ENCODE data around the gene ABCF1.
"Not testable (repeated sequence)": the region's sequence is repeated elsewhere in the genome, so short reads cannot be mapped to it uniquely, and the experiment has no call there.

The ABCF1 gene

GRCh38 chr6:30571075-30571761, at the start of gene ABCF1:
Gene ABCF1 (plus strand): TSS chr6:30571442. CDS start chr6:30571488, 46 bp downstream.
- DNase-seq (ENCODE audit: low read depth in 1 of 2, low spot score in 1 of 2), result peak; percentile 99 to 100

GRCh38 chr6:30521952-30522351, 49.3 kb upstream of the ABCF1 start:
- not testable (repeated sequence) for DNase-seq (ENCODE audit: low read depth in 1 of 2, low spot score in 1 of 2)

- DNase-seq (ENCODE audit: low read depth in 1 of 2, low spot score in 1 of 2), result not testable (repeated sequence)
These were observed 44.8 kb upstream of the ABCF1 start for GRCh38 chr6:30526444-30526843.

GRCh38 chr6:30529349-30529875, 41.8 kb upstream of the ABCF1 start:
- not testable (repeated sequence) for DNase-seq (ENCODE audit: low read depth in 1 of 2, low spot score in 1 of 2)

GRCh38 chr6:30530014-30530413, 41.2 kb upstream of the ABCF1 start:
- no peak for DNase-seq (ENCODE audit: low read depth in 1 of 2, low spot score in 1 of 2)

GRCh38 chr6:30533460-30534294, 37.6 kb upstream of the ABCF1 start:
- DNase-seq (ENCODE audit: low read depth in 1 of 2, low spot score in 1 of 2), result no peak

- DNase-seq (ENCODE audit: low read depth in 1 of 2, low spot score in 1 of 2), result no peak
These were observed 33.3 kb upstream of the ABCF1 start for GRCh38 chr6:30537931-30538330.

- DNase-seq (ENCODE audit: low read depth in 1 of 2, low spot score in 1 of 2), result peak; percentile 58 to 65
These were observed 29.5 kb upstream of the ABCF1 start for GRCh38 chr6:30541515-30542403.

- DNase-seq (ENCODE audit: low read depth in 1 of 2, low spot score in 1 of 2), result no peak
These were observed 28.9 kb upstream of the ABCF1 start for GRCh38 chr6:30542404-30542725.

- no peak for DNase-seq (ENCODE audit: low read depth in 1 of 2, low spot score in 1 of 2)
These were observed 28.3 kb upstream of the ABCF1 start for GRCh38 chr6:30542915-30543314.

- DNase-seq (ENCODE audit: low read depth in 1 of 2, low spot score in 1 of 2), result no peak
These were observed 27.4 kb upstream of the ABCF1 start for GRCh38 chr6:30543821-30544220.

GRCh38 chr6:30544666-30545272, 26.5 kb upstream of the ABCF1 start:
- DNase-seq (ENCODE audit: low read depth in 1 of 2, low spot score in 1 of 2), result no peak

- no peak for DNase-seq (ENCODE audit: low read depth in 1 of 2, low spot score in 1 of 2)
These were observed 23.8 kb upstream of the ABCF1 start for GRCh38 chr6:30547454-30547853.

GRCh38 chr6:30548375-30548774, 22.9 kb upstream of the ABCF1 start:
- no peak for DNase-seq (ENCODE audit: low read depth in 1 of 2, low spot score in 1 of 2)

- DNase-seq (ENCODE audit: low read depth in 1 of 2, low spot score in 1 of 2), result no peak
These were observed 16.8 kb upstream of the ABCF1 start for GRCh38 chr6:30554404-30554803.

- no peak for DNase-seq (ENCODE audit: low read depth in 1 of 2, low spot score in 1 of 2)
These were observed 16.1 kb upstream of the ABCF1 start for GRCh38 chr6:30554962-30555815.

- DNase-seq (ENCODE audit: low read depth in 1 of 2, low spot score in 1 of 2), result no peak
These were observed 15.5 kb upstream of the ABCF1 start for GRCh38 chr6:30555816-30556065.

GRCh38 chr6:30556066-30556905, 15.0 kb upstream of the ABCF1 start, which contains the start of gene GNL1:
Gene GNL1 (minus strand): TSS chr6:30556489. CDS start chr6:30556203, 286 bp downstream.
- DNase-seq (ENCODE audit: low read depth in 1 of 2, low spot score in 1 of 2), result peak; percentile 98
